Glomerular endothelial cell (primary cell): Measurements from ENCODE around the gene NPRL2. TPM values are rescaled to one million over a fixed set of nuclear protein-coding genes. Genes with fewer than 3 reads are reported as not detected.

ENCODE experiments used
- DNase-seq: peaks from one replicate; pipeline ENCODE4 v3.0.0-alpha.2; 2011; ENCODE audit warnings: low read depth, low spot score; ENCODE audit errors: extremely low read depth
- total RNA-seq: library from RNA; depleted of rRNA; stranded (reverse); fragments of >200 nt; gene quantifications from 2 replicates; pipeline ENCODE4 v1.2.3, GENCODE V29; 2015

Gene NPRL2
- total RNA-seq, 1 donor from 2014 or later: 20.9 TPM

GRCh38 chr3:50373146-50374051 is 22.8 kb upstream of the NPRL2 start:
- no peak for DNase-seq

- no peak for DNase-seq
These were observed 21.8 kb upstream of the NPRL2 start for GRCh38 chr3:50372349-50372748.

- no peak for DNase-seq
These were observed 20.6 kb upstream of the NPRL2 start for GRCh38 chr3:50371133-50371685.

- no peak for DNase-seq
These were observed 20.0 kb upstream of the NPRL2 start for GRCh38 chr3:50370594-50370993.

GRCh38 chr3:50369012-50369670 is 18.6 kb upstream of the NPRL2 start:
- DNase-seq: no peak

GRCh38 chr3:50365842-50366220 is 15.3 kb upstream of the NPRL2 start:
- no peak for DNase-seq

GRCh38 chr3:50365080-50365841 is 14.7 kb upstream of the NPRL2 start:
- DNase-seq: no peak

- DNase-seq: no peak
These were observed 14.1 kb upstream of the NPRL2 start for GRCh38 chr3:50364573-50365079.

GRCh38 chr3:50359760-50360110 is 9.2 kb upstream of the NPRL2 start:
- DNase-seq: no peak

- peak; percentile 88 for DNase-seq
These were observed 8.6 kb upstream of the NPRL2 start, which contains the start of gene TMEM115 for GRCh38 chr3:50358911-50359759. Gene TMEM115, minus strand, starts transcription at chr3:50359521. Its CDS starts 458 bp downstream, at chr3:50359063.

- no peak for DNase-seq
These were observed 7.9 kb upstream of the NPRL2 start for GRCh38 chr3:50358355-50358910.

GRCh38 chr3:50357481-50357880 is 6.9 kb upstream of the NPRL2 start:
- no peak for DNase-seq

GRCh38 chr3:50356553-50356952 is 6.0 kb upstream of the NPRL2 start:
- DNase-seq: no peak

- no peak for DNase-seq
These were observed 5.4 kb upstream of the NPRL2 start for GRCh38 chr3:50355829-50356552.

- no peak for DNase-seq
These were observed 4.3 kb upstream of the NPRL2 start for GRCh38 chr3:50354850-50355249.

GRCh38 chr3:50354186-50354764 is 3.7 kb upstream of the NPRL2 start:
- no peak for DNase-seq

- no peak for DNase-seq
These were observed 2.9 kb upstream of the NPRL2 start for GRCh38 chr3:50353245-50354004.

GRCh38 chr3:50352781-50353180 is 2.2 kb upstream of the NPRL2 start:
- DNase-seq: no peak
